Measurements from ENCODE around the gene TGFBR2. TPM values are rescaled to one million over a fixed set of nuclear protein-coding genes. Genes with fewer than 3 reads are reported as not detected.

TGFBR2 gene
- total RNA-seq, 4 donors from 2014 or later: 338 to 406 (median 350) TPM

DNA sequence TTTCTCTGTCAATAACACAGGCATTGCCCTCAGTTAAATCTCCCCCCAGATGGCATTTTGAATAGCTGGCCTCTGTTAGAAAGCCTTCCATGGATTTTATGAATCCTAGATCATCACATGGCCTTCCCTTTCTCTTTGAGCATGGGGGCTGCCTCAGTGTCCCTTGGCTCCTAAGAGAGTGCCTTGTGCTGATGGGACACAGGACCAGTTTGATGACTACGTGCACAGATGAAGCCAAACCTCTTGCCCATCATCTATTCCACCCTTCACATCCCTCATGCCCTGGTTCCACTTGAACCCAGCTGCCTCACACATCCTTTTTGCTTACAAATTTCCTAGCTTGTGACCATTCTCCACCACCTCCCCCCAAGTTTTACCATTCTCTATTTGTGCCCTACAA, 12.9 kb downstream of the TGFBR2 start:
- Histone ChIP-seq H3K36me3 (peaks cover 0 to 11% (median 0%) of the 10 kb centered on the region in 3 donors), H3K9me3 (no peaks in the 10 kb centered on the region), H3K27me3 (no peaks in the 10 kb centered on the region), H3K4me3 (no peak overlapping the region), H3K4me1 (peaks cover 0 to 99% (median 85%) of the 10 kb centered on the region in 4 donors), H3K27ac (peak overlapping the region in 3 of 4 donors; percentile 47 to 100 (median 83))
- no peak for TF ChIP-seq POLR2A (IDR thresholded peaks at IDR 0.05)
- TF ChIP-seq EP300 (IDR thresholded peaks at IDR 0.05): no peak
- TF ChIP-seq, protein P1, sequence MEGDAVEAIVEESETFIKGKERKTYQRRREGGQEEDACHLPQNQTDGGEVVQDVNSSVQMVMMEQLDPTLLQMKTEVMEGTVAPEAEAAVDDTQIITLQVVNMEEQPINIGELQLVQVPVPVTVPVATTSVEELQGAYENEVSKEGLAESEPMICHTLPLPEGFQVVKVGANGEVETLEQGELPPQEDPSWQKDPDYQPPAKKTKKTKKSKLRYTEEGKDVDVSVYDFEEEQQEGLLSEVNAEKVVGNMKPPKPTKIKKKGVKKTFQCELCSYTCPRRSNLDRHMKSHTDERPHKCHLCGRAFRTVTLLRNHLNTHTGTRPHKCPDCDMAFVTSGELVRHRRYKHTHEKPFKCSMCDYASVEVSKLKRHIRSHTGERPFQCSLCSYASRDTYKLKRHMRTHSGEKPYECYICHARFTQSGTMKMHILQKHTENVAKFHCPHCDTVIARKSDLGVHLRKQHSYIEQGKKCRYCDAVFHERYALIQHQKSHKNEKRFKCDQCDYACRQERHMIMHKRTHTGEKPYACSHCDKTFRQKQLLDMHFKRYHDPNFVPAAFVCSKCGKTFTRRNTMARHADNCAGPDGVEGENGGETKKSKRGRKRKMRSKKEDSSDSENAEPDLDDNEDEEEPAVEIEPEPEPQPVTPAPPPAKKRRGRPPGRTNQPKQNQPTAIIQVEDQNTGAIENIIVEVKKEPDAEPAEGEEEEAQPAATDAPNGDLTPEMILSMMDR (IDR thresholded peaks at IDR 0.05): no peak
- 57 to 62% methylated on average over 1 of the region's 1 CpG for WGBS, 2 donors
- no peak for DNase-seq (ENCODE audit: low spot score in 2 of 2)

DNA sequence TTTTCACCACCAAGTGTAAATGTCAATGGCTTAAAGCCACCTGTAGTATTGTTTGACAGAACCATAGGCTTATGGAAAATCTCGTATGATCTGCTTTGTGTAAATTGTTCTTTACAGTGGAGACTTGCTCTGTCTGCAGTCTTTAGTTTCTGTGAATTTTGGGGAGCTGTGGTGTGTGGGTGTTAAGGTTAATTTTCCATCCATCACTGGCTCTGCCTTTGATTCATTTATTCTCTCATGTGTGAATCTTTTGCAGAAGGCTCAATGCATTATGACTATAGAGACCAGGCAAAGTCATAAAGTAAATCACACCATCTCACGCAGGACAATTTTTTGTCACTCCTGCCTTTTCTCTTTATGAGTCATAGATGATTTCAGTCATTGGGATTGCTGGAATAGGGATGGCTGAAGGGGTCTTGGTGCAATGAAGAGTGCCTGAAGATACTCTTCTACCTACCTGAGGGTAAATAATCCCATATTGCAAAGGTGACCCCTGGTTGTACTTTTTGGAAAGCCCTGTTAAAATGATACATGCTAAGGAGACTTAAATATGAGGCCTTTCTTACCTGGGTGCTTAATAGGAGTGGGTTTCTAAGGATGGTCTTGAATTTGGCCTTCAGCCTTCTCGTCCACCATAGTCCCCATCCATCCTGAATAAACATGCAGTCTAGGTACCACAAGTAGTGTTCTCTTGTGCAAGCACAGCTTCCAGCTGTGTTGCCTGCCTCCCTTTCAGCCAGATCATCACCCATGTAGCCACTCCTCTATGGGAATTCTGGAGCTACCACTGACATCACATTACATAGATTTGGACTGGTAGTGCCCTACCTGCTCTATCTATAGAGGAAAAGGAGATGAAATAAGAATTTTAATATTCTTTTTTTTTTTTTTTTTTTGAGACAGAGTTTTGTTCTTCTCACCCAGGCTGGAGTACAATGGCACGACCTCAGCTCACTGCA, 14.3 kb downstream of the TGFBR2 start:
- Histone ChIP-seq H3K4me3 (no peak overlapping the region), H3K36me3 (peaks cover 0 to 11% (median 0%) of the 10 kb centered on the region in 3 donors), H3K27ac (peak overlapping the region in 3 of 4 donors; percentile 7 to 100 (median 83)), H3K4me1 (peaks cover 0 to 100% (median 84%) of the 10 kb centered on the region in 4 donors), H3K9me3 (no peaks in the 10 kb centered on the region), H3K27me3 (no peaks in the 10 kb centered on the region)
- 59 to 70% methylated on average over 4 of the region's 4 CpGs for WGBS, 2 donors
- DNase-seq (ENCODE audit: low spot score in 2 of 2): no peak
- TF ChIP-seq, protein P1 (IDR thresholded peaks at IDR 0.05): no peak
- TF ChIP-seq EP300 (IDR thresholded peaks at IDR 0.05): no peak
- TF ChIP-seq POLR2A (IDR thresholded peaks at IDR 0.05): no peak

DNA sequence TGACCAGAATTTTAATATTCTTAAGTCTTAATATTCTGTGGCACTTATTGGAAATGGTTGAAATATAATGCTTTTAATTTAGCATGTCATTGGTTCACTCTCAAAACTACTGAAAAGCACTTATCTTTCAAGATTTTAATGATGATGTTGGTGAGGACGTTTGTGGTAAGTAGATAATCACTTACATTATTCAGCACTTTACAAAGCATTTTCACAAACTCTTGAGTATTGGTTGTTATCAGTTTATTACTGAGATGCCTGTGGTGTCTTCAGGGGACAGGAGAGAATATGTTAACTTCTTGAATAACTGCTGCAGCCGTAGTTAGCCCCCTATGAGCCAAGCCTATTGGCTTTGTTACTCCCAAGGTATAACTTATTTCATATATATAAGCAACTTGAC, 15.2 kb downstream of the TGFBR2 start:
- H3K4me1 ChIP-seq: peaks cover 0 to 100% (median 82%) of the 10 kb centered on the region in 4 donors
- TF ChIP-seq, protein P1 (IDR thresholded peaks at IDR 0.05): no peak
- TF ChIP-seq POLR2A (IDR thresholded peaks at IDR 0.05): no peak
- TF ChIP-seq EP300 (IDR thresholded peaks at IDR 0.05): no peak
- peak overlapping the region in 3 of 4 donors; percentile 7 to 91 (median 83) for H3K27ac ChIP-seq
- H3K36me3 ChIP-seq: peaks cover 0 to 11% (median 0%) of the 10 kb centered on the region in 3 donors
- WGBS, 2 donors: 41% methylated on average over 2 of the region's 2 CpGs
- H3K4me3 ChIP-seq: no peak overlapping the region
- H3K27me3 ChIP-seq: no peaks in the 10 kb centered on the region
- no peak for DNase-seq (ENCODE audit: low spot score in 2 of 2)
- H3K9me3 ChIP-seq: no peaks in the 10 kb centered on the region

DNA sequence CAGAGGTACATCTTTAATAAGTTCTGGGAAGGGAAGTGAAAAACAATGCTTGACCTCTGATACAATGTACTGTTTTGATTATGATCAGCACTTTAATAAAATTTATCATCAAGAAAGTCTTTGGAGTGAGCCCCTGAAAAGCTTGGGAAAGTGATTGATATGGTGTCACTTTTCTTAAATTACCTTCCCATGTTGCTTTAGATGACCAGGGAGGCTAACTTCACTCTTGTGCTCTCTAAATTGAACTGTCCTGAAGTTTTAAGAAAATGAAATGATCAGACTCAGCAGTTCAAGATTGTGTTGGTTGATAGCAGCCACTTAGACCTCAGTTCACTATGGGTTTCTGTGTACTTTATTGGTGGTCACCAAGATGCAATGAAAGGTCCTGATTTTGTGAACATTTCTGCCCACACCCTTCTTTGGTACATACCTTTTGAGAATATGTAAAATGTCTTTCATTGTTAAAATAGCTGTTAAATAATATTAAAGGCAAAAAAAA, 15.7 kb downstream of the TGFBR2 start:
- H3K4me3 ChIP-seq: no peak overlapping the region
- no peaks in the 10 kb centered on the region for H3K27me3 ChIP-seq
- no peak for DNase-seq (ENCODE audit: low spot score in 2 of 2)
- peaks cover 0 to 100% (median 82%) of the 10 kb centered on the region in 4 donors for H3K4me1 ChIP-seq
- H3K27ac ChIP-seq: peak overlapping the region in 3 of 4 donors; percentile 7 to 91 (median 83)
- TF ChIP-seq POLR2A (IDR thresholded peaks at IDR 0.05) (no peak), EP300 (IDR thresholded peaks at IDR 0.05) (no peak)
- TF ChIP-seq, protein P1 (IDR thresholded peaks at IDR 0.05): no peak
- H3K36me3 ChIP-seq: peaks cover 0 to 11% (median 0%) of the 10 kb centered on the region in 3 donors
- no peaks in the 10 kb centered on the region for H3K9me3 ChIP-seq

DNA sequence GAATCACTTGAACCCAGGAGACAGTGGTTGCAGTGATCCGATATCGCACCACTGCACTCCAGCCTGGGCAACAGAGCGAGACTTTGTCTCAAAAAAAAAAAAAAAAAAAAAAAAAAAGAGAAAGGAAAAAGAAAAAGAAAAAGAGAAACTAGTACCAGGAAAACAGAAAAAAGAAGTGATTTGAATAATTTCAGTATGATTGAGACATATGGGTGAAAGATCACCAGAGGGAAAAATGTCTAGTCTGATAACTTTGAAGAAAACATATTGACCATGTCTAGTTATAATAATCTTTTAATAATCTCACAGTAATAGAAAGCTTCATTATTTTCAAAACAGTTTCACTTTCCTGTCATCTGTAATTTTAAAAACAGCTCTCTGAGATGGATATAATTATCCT, 16.4 kb downstream of the TGFBR2 start:
- H3K4me1 ChIP-seq: peaks cover 0 to 100% (median 82%) of the 10 kb centered on the region in 4 donors
- H3K27ac ChIP-seq: peak overlapping the region in 3 of 4 donors; percentile 45 to 91 (median 83)

More for the DNA sequence above, 16.4 kb downstream of the TGFBR2 start:
- 65 to 69% methylated on average over 3 of the region's 3 CpGs for WGBS, 2 donors
- no peak for DNase-seq (ENCODE audit: low spot score in 2 of 2)
- H3K27me3 ChIP-seq: no peaks in the 10 kb centered on the region
- TF ChIP-seq POLR2A (IDR thresholded peaks at IDR 0.05) (no peak), EP300 (IDR thresholded peaks at IDR 0.05) (no peak)
- TF ChIP-seq, protein P1 (IDR thresholded peaks at IDR 0.05): no peak
- no peak overlapping the region for H3K4me3 ChIP-seq
- no peaks in the 10 kb centered on the region for H3K9me3 ChIP-seq
- peaks cover 0 to 11% (median 0%) of the 10 kb centered on the region in 3 donors for H3K36me3 ChIP-seq
